GM12875 (cell line): ENCODE data around the gene MYO1D.

ENCODE experiments used
- H3K4me3 ChIP-seq: one replicate; pipeline ENCODE4 v1.5.1; 2011; ENCODE audit warnings: low read depth, low read length, control low read depth
- CTCF ChIP-seq: IDR thresholded peaks from 2 replicates; pipeline ENCODE4 v1.5.1; 2011; ENCODE audit warnings: low read depth, mild to moderate bottlenecking, control low read depth, inconsistent platforms, low read length, moderate library complexity, borderline replicate concordance; ENCODE audit not compliant: insufficient read depth

The MYO1D gene

DNA sequence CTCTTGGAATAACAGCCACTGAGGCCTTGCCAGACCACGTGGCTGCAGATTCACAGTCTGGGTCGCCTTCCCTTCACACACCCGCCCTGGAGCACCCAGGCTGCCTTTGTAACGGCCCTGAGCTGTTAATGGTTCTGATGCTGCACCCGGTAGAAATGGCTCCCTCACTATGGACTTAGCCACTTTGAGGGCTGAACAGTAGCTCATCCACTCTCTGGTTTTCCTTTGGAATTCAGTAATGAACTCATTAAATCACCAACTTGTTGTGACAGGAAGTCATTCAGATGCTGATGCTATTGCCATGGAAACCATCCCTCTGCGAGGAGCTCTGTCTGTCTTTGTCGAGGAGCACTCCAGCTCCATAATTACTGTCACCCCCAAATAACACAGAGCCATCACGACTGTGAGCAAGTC is 330.9 kb downstream of the MYO1D start:
- no peak for TF ChIP-seq CTCF
- H3K4me3 ChIP-seq = no peak overlapping the region

DNA sequence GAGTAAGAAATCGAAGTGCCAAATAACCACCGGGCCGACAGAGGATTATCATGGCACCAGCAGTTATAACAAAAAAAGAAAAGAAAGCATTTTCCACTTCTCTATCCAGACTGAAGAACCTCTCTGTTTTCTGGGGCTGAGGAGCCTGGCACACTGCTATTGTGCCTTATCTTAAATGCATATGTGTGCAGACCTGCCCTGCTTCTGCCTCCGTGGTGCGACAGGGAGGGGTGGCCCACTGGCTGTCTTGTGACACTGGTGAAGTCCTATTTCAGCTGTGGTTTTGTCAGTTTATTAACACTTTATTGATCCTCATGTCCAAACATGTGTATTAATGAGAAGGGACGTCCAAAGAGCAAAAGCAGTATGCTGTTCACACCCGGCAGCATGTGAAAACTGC is 334.7 kb downstream of the MYO1D start:
- no peak for TF ChIP-seq CTCF
- H3K4me3 ChIP-seq = no peak overlapping the region

- no peak overlapping the region for H3K4me3 ChIP-seq
- no peak for TF ChIP-seq CTCF
Observed at GRCh38 chr17:32541640-32542039, 335.3 kb downstream of the MYO1D start.

GRCh38 chr17:32536736-32537643 is 339.9 kb downstream of the MYO1D start:
- H3K4me3 ChIP-seq = no peak overlapping the region

DNA sequence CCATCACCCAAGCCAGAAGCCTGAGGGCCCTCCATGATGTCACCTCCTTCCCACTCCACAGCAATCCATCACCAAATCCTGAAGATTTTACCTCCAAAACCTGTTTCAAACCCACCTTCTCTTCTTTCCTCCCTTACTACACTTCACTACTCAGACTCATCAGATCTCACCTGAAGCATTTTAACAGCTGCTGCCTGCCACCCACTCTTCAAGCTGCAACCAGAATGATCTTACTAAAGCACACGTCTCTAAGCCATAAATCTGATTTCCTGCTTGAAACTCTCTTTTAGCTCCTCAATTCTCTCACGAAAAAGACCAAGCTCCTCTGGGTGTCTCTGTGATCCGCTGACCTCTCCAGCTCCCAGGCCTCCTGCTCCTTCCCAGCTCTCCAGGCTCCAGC is 343.6 kb downstream of the MYO1D start:
- no peak for TF ChIP-seq CTCF
- no peak overlapping the region for H3K4me3 ChIP-seq

More at GRCh38 chr17:32536736-32537643, 339.9 kb downstream of the MYO1D start:
- no peak for TF ChIP-seq CTCF

DNA sequence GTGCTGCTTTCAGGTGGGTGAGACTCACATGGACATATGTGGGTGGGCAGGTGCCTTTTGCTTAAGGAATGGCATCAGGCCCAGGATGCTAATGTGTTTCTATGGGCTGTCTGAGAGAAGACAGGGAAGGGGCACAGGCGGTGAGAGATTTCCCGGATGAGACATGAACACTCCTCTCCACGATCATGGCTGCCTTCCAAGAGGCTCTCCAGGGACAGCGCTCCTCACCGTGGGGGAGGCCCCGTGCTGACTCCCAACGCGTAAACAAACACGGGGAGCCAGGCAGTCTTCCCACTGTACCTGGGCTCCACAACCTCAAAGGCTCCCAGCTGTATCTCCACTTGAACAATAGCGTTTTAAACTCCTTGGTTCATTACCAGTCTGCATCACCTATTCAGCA is 347.3 kb downstream of the MYO1D start:
- H3K4me3 ChIP-seq = no peak overlapping the region
- TF ChIP-seq CTCF = no peak

- H3K4me3 ChIP-seq = no peak overlapping the region
- TF ChIP-seq CTCF = no peak
Observed at GRCh38 chr17:32528825-32529224, 348.1 kb downstream of the MYO1D start.
